HEK293 (cell line): ENCODE data around the gene MAP3K7CL.
A peak's percentile ranks its signal among the peaks of the same experiment; 100 is the strongest.
"Not testable (repeated sequence)": the region's sequence is repeated elsewhere in the genome, so short reads cannot be mapped to it uniquely, and the experiment has no call there.

Source experiments
- CTCF ChIA-PET: fragments of 350-600 bp; formaldehyde crosslinking; extraction: SDS; loops from one replicate; lab custom pipeline; 2021; ENCODE audit warnings: antibody characterized with exemption; lab: Yijun Ruan, JAX
- POLR2A ChIA-PET: fragments of 300-600 bp; formaldehyde crosslinking; extraction: SDS; loops from one replicate; lab custom pipeline; 2020; ENCODE audit warnings: antibody characterized with exemption, inconsistent platforms; lab: Yijun Ruan, JAX
- H3K27ac ChIP-seq: fragments of 200-500 bp; sonication (Bioruptor generic); 2 replicates; pipeline ENCODE4 v1.5.1; 2014; ENCODE audit warnings: low read depth, low read length, control low read depth, inconsistent platforms; ENCODE audit errors: extremely low read depth
- H3K36me3 ChIP-seq, 2 experiments: fragments of 200-500 bp in 1 of 2; sonication (Bioruptor generic) in 1 of 2; 1 replicate in 1 of 2; 2 replicates in 1 of 2; pipeline ENCODE4 v1.5.1; 2014 to 2017; ENCODE audit warnings: inconsistent platforms in 2 of 2, low read length in 2 of 2; ENCODE audit not compliant: control insufficient read depth in 2 of 2, insufficient read depth in 1 of 2
- H3K4me1 ChIP-seq: fragments of 200-500 bp; sonication (Bioruptor generic); 2 replicates; pipeline ENCODE4 v1.5.1; 2014; ENCODE audit warnings: mild to moderate bottlenecking, low read length, inconsistent platforms; ENCODE audit not compliant: control insufficient read depth, insufficient read depth
- H3K4me3 ChIP-seq: 2 replicates; pipeline ENCODE4 v1.5.1; 2011; ENCODE audit warnings: low read depth, mild to moderate bottlenecking, control low read depth, low read length, moderate library complexity
- H3K9me3 ChIP-seq: fragments of 200-500 bp; sonication (Bioruptor generic); 2 replicates; pipeline ENCODE4 v1.5.1; 2014; ENCODE audit warnings: low read depth, low read length, inconsistent platforms; ENCODE audit not compliant: control insufficient read depth, insufficient read depth
- IKZF3 ChIP-seq: fragments of 450-650 bp; IDR thresholded peaks from 2 replicates; pipeline ENCODE4 v1.5.0; 2018; ENCODE audit warnings: missing biosample characterization, mild to moderate bottlenecking, missing genetic modification characterization, moderate library complexity
- PRDM6 ChIP-seq: fragments of 450-650 bp; formaldehyde crosslinking; IDR thresholded peaks from 2 replicates; pipeline ENCODE4 v1.5.1; 2017; ENCODE audit warnings: missing biosample characterization, missing genetic modification characterization
- WT1 ChIP-seq: fragments of 450-650 bp; formaldehyde crosslinking; IDR thresholded peaks from 2 replicates; pipeline ENCODE4 v1.5.1; 2016; ENCODE audit warnings: missing biosample characterization, missing genetic modification characterization
- ZBTB20 ChIP-seq: fragments of 450-650 bp; formaldehyde crosslinking; IDR thresholded peaks from 2 replicates; pipeline ENCODE4 v1.5.1; 2016; ENCODE audit warnings: missing biosample characterization, missing genetic modification characterization
- ZEB2 ChIP-seq: fragments of 450-650 bp; formaldehyde crosslinking; IDR thresholded peaks from 2 replicates; pipeline ENCODE4 v1.5.1; 2016; ENCODE audit warnings: missing biosample characterization, missing genetic modification characterization
- ZNF112 ChIP-seq: fragments of 450-650 bp; formaldehyde crosslinking; IDR thresholded peaks from 2 replicates; pipeline ENCODE4 v1.5.0; 2017; ENCODE audit warnings: missing biosample characterization, missing genetic modification characterization
- ZNF362 ChIP-seq: fragments of 450-650 bp; formaldehyde crosslinking; IDR thresholded peaks from 2 replicates; pipeline ENCODE4 v1.5.1; 2016; ENCODE audit warnings: missing biosample characterization, missing genetic modification characterization
- ZNF426 ChIP-seq: fragments of 450-650 bp; formaldehyde crosslinking; IDR thresholded peaks from 2 replicates; pipeline ENCODE4 v1.5.1; 2017; ENCODE audit warnings: missing biosample characterization, missing genetic modification characterization, mild to moderate bottlenecking, inconsistent platforms, moderate library complexity
- ZNF558 ChIP-seq: fragments of 450-650 bp; formaldehyde crosslinking; IDR thresholded peaks from 2 replicates; pipeline ENCODE4 v1.5.1; 2016; ENCODE audit warnings: missing biosample characterization, missing genetic modification characterization
- ZNF658 ChIP-seq: fragments of 450-650 bp; formaldehyde crosslinking; IDR thresholded peaks from 2 replicates; pipeline ENCODE4; 2016; ENCODE audit warnings: missing biosample characterization, missing genetic modification characterization
- ZNF664 ChIP-seq: fragments of 450-650 bp; formaldehyde crosslinking; IDR thresholded peaks from 2 replicates; pipeline ENCODE4 v1.5.1; 2016; ENCODE audit warnings: missing biosample characterization, missing genetic modification characterization
- ZSCAN30 ChIP-seq: fragments of 450-650 bp; IDR thresholded peaks from 2 replicates; pipeline ENCODE4 v1.5.1; 2018; ENCODE audit warnings: missing biosample characterization, mild to moderate bottlenecking, missing genetic modification characterization, moderate library complexity
- TF ChIP-seq, protein P1 (sequence below): fragments of 450-650 bp; formaldehyde crosslinking; IDR thresholded peaks from 2 replicates; pipeline ENCODE4 v1.5.1; 2016; ENCODE audit warnings: missing biosample characterization, missing genetic modification characterization
- TF ChIP-seq, protein P2 (sequence below): fragments of 450-650 bp; formaldehyde crosslinking; IDR thresholded peaks from 2 replicates; pipeline ENCODE4 v1.5.1; 2016; ENCODE audit warnings: missing biosample characterization, missing genetic modification characterization
- TF ChIP-seq, protein P3 (sequence below): fragments of 450-650 bp; formaldehyde crosslinking; IDR thresholded peaks from 2 replicates; pipeline ENCODE4 v1.5.1; 2016; ENCODE audit warnings: missing biosample characterization, missing genetic modification characterization

Gene MAP3K7CL

GRCh38 chr21:29166323-29166722 lies 35.9 kb downstream of the MAP3K7CL start:
- Histone ChIP-seq H3K9me3 (no peaks in the 10 kb centered on the region), H3K4me1 (no peaks in the 10 kb centered on the region), H3K27ac (no peak overlapping the region), H3K4me3 (no peak overlapping the region), H3K36me3 (no peaks in the 10 kb centered on the region)
- ChIA-PET POLR2A (no interaction called here), CTCF (interaction anchor here (3.0 kb wide), 1 partner anchor 182 kb away, joined by 41 read pairs; no protein-coding TSS in a partner anchor)
- TF ChIP-seq ZEB2 (no peak), ZNF664 (tag by site-specific recombination) (0 out of 2 replicates have a peak, but pooled peaks have one; percentile 18)

- Histone ChIP-seq H3K27ac (no peak overlapping the region), H3K4me1 (no peaks in the 10 kb centered on the region), H3K36me3 (no peaks in the 10 kb centered on the region), H3K9me3 (no peaks in the 10 kb centered on the region), H3K4me3 (no peak overlapping the region)
- TF ChIP-seq ZSCAN30 = no peak
- TF ChIP-seq ZNF558 (tag by site-specific recombination) = no peak
- TF ChIP-seq, protein P1, sequence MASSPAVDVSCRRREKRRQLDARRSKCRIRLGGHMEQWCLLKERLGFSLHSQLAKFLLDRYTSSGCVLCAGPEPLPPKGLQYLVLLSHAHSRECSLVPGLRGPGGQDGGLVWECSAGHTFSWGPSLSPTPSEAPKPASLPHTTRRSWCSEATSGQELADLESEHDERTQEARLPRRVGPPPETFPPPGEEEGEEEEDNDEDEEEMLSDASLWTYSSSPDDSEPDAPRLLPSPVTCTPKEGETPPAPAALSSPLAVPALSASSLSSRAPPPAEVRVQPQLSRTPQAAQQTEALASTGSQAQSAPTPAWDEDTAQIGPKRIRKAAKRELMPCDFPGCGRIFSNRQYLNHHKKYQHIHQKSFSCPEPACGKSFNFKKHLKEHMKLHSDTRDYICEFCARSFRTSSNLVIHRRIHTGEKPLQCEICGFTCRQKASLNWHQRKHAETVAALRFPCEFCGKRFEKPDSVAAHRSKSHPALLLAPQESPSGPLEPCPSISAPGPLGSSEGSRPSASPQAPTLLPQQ (tag by site-specific recombination) = no peak
- TF ChIP-seq IKZF3 (tag by site-specific recombination) = no peak
- TF ChIP-seq ZNF658 (tag by site-specific recombination) = no peak
- no peak for TF ChIP-seq ZBTB20 (tag by site-specific recombination)
- TF ChIP-seq ZNF362 (tag by site-specific recombination) = no peak
- no peak for TF ChIP-seq ZNF112
- TF ChIP-seq, protein P2, sequence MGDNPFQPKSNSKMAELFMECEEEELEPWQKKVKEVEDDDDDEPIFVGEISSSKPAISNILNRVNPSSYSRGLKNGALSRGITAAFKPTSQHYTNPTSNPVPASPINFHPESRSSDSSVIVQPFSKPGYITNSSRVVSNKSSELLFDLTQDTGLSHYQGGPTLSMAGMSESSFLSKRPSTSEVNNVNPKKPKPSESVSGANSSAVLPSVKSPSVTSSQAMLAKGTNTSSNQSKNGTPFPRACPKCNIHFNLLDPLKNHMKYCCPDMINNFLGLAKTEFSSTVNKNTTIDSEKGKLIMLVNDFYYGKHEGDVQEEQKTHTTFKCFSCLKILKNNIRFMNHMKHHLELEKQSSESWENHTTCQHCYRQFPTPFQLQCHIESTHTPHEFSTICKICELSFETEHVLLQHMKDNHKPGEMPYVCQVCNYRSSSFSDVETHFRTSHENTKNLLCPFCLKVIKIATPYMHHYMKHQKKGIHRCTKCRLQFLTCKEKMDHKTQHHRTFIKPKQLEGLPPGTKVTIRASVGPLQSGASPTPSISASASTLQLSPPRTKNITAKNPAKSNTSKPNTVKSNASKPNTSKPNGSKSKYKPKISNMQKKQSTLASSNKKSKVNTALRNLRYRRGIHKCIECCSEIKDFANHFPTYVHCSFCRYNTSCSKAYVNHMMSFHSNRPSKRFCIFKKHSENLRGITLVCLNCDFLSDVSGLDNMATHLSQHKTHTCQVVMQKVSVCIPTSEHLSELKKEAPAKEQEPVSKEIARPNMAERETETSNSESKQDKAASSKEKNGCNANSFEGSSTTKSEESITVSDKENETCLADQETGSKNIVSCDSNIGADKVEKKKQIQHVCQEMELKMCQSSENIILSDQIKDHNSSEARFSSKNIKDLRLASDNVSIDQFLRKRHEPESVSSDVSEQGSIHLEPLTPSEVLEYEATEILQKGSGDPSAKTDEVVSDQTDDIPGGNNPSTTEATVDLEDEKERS (tag by site-specific recombination) = no peak
- TF ChIP-seq ZNF426 (tag by site-specific recombination) = no peak
- TF ChIP-seq WT1 (tag by site-specific recombination) = no peak
- no peak for TF ChIP-seq PRDM6 (tag by site-specific recombination)
- ChIA-PET POLR2A (no interaction called here), CTCF (no interaction called here)
These were observed 36.4 kb downstream of the MAP3K7CL start for GRCh38 chr21:29166853-29167252.

- H3K4me1 ChIP-seq, H3K4me3 ChIP-seq, H3K9me3 ChIP-seq, H3K27ac ChIP-seq, CTCF ChIA-PET, H3K36me3 ChIP-seq: not testable (repeated sequence)
- POLR2A ChIA-PET = interaction anchor here (0.7 kb wide), 1 partner anchor 86 kb away, joined by 6 read pairs; no protein-coding TSS in a partner anchor
- TF ChIP-seq ZNF362 (tag by site-specific recombination) = peak; percentile 68; the same call in 1 of the 2 replicates
- TF ChIP-seq, protein P3, sequence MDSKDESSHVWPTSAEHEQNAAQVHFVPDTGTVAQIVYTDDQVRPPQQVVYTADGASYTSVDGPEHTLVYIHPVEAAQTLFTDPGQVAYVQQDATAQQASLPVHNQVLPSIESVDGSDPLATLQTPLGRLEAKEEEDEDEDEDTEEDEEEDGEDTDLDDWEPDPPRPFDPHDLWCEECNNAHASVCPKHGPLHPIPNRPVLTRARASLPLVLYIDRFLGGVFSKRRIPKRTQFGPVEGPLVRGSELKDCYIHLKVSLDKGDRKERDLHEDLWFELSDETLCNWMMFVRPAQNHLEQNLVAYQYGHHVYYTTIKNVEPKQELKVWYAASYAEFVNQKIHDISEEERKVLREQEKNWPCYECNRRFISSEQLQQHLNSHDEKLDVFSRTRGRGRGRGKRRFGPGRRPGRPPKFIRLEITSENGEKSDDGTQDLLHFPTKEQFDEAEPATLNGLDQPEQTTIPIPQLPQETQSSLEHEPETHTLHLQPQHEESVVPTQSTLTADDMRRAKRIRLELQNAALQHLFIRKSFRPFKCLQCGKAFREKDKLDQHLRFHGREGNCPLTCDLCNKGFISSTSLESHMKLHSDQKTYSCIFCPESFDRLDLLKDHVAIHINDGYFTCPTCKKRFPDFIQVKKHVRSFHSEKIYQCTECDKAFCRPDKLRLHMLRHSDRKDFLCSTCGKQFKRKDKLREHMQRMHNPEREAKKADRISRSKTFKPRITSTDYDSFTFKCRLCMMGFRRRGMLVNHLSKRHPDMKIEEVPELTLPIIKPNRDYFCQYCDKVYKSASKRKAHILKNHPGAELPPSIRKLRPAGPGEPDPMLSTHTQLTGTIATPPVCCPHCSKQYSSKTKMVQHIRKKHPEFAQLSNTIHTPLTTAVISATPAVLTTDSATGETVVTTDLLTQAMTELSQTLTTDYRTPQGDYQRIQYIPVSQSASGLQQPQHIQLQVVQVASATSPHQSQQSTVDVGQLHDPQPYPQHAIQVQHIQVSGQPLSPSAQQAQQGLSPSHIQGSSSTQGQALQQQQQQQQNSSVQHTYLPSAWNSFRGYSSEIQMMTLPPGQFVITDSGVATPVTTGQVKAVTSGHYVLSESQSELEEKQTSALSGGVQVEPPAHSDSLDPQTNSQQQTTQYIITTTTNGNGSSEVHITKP (tag by site-specific recombination) = peak; percentile 65
These were observed 37.0 kb downstream of the MAP3K7CL start for GRCh38 chr21:29167481-29167880.
